GM12891 (cell line): Measurements from ENCODE around the gene ZC3H6.

Source experiments
- POLR2AphosphoS5 ChIP-seq: IDR thresholded peaks from 2 replicates; pipeline ENCODE4 v1.6.1; 2011; ENCODE audit warnings: low read depth, low read length, control low read depth
- TAF1 ChIP-seq: IDR thresholded peaks from 2 replicates; pipeline ENCODE4 v1.6.1; 2011; ENCODE audit warnings: low read depth, low read length, control low read depth

GRCh38 chr2:112296407-112296806 lies 21.0 kb downstream of the ZC3H6 start:
- TF ChIP-seq POLR2AphosphoS5 (no peak), TAF1 (no peak)
